ENCODE data around the gene OR2T3.
"Not testable (repeated sequence)": the region's sequence is repeated elsewhere in the genome, so short reads cannot be mapped to it uniquely, and the experiment has no call there.

DNA sequence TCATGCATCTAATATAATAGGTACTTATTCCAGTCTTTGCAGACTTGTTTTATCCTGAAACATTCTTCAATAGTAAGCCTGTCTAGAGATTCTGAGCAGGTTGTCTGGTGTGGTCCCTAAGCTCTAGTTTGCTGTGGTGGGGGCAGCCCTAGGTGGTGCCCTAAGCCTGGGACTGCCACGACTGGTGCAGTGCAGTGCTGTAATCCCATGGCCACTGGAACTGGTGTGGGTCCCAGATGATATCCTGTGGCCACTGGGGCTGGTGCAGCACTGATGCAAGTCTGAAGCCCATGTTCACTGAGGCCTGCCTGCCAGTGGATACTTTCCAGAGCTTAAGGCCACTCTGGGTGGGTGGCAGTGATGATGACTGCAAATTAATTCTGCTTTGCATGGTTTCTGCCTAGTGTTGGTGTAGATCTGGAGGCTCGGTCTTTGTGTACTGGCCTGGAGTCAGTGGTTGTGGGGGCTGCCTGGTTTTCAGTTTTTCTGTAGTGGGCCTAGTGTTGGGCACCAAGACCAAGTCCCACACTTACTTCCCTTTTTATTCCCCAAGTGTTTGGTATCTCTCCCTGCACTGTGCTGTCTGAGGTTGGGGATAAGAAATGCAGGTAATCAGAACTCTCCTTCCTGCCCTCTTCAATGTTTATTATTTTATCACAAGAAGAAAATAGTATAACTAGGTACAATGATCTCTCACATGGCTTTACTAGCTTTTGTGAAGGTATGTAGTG lies 27.3 kb downstream of the OR2T3 start:
- TF ChIP-seq, protein P1, sequence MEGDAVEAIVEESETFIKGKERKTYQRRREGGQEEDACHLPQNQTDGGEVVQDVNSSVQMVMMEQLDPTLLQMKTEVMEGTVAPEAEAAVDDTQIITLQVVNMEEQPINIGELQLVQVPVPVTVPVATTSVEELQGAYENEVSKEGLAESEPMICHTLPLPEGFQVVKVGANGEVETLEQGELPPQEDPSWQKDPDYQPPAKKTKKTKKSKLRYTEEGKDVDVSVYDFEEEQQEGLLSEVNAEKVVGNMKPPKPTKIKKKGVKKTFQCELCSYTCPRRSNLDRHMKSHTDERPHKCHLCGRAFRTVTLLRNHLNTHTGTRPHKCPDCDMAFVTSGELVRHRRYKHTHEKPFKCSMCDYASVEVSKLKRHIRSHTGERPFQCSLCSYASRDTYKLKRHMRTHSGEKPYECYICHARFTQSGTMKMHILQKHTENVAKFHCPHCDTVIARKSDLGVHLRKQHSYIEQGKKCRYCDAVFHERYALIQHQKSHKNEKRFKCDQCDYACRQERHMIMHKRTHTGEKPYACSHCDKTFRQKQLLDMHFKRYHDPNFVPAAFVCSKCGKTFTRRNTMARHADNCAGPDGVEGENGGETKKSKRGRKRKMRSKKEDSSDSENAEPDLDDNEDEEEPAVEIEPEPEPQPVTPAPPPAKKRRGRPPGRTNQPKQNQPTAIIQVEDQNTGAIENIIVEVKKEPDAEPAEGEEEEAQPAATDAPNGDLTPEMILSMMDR (IDR thresholded peaks at IDR 0.05) = not testable (repeated sequence)
- not testable (repeated sequence) for TF ChIP-seq POLR2A (IDR thresholded peaks at IDR 0.05)

Measured in Peyer's patch (tissue), 4 donors.